Measurements from ENCODE around the gene LMO1.

GRCh38 chr11:8232849-8233606 lies 30.6 kb downstream of the LMO1 start:
- no peak for TF ChIP-seq POLR2AphosphoS5 (IDR thresholded peaks at IDR 0.05; ENCODE audit: low read depth, low read length)
- no peak for TF ChIP-seq TAF1 (IDR thresholded peaks at IDR 0.05; ENCODE audit: borderline replicate concordance, insufficient read depth, low read length)
- TF ChIP-seq REST (IDR thresholded peaks at IDR 0.05; ENCODE audit: insufficient read depth in 1 of 2, low read depth in 2 of 2, low read length in 2 of 2): no peak
- no peak for TF ChIP-seq SIN3A (IDR thresholded peaks at IDR 0.05; ENCODE audit: borderline replicate concordance, insufficient read depth, low read length)
